HepG2 (cell line): Measurements from ENCODE around the gene CDAN1. TPM values are rescaled to one million over a fixed set of nuclear protein-coding genes. Genes with fewer than 3 reads are reported as not detected.
"Not testable (repeated sequence)": the region's sequence is repeated elsewhere in the genome, so short reads cannot be mapped to it uniquely, and the experiment has no call there.

Experiments used
- ATAC-seq: fragments of 200-7000 bp; cut with Tn5 transposase; 3 replicates; pipeline ENCODE4 v1.9.1; 2020; ENCODE audit warnings: mild to moderate bottlenecking, moderate library complexity
- BruUV-seq: library from RNA; stranded (reverse); fragments of 400-500 nt; replicated peaks from 2 replicates; lab custom pipeline; 2021; lab: Mats Ljungman, UMichigan
- CTCF ChIA-PET: fragments of 300-600 bp; formaldehyde crosslinking; extraction: SDS; loops from one replicate; lab custom pipeline; 2021; ENCODE audit warnings: low total read pairs, inconsistent platforms, low intra/inter-chr PET ratio; lab: Yijun Ruan, JAX
- POLR2A ChIA-PET: fragments of 350-600 bp; sonication (Branson Sonifier 250); formaldehyde crosslinking; loops from one replicate; lab custom pipeline; 2020; ENCODE audit warnings: antibody characterized with exemption, inconsistent platforms; lab: Yijun Ruan, JAX
- DNase-seq: peaks from one replicate; pipeline ENCODE4 v3.0.0-alpha.2; 2015; ENCODE audit warnings: low spot score
- FAIRE-seq: peaks from 3 replicates; lab custom pipeline; 2011; peaks lifted over from hg19 to GRCh38; lab: Jason Lieb, UNC
- H2AFZ ChIP-seq: one replicate; pipeline ENCODE4 v1.6.1; 2011; ENCODE audit warnings: low read length, inconsistent platforms
- H3K27ac ChIP-seq: fragments of 300-600 bp; 3 replicates; pipeline ENCODE4 v1.8.0; 2011; ENCODE audit warnings: mixed run types, mild to moderate bottlenecking, mixed read lengths, low read length, inconsistent platforms; ENCODE audit not compliant: insufficient read depth; ENCODE audit errors: extremely low read length
- H3K27me3 ChIP-seq, 2 experiments: fragments of 200-600 bp in 1 of 2; 2 replicates in 1 of 2; 3 replicates in 1 of 2; pipeline versions ENCODE4 v1.6.0 to v1.8.0; 2011; ENCODE audit warnings: low read length in 2 of 2, mild to moderate bottlenecking in 2 of 2, moderate library complexity in 2 of 2, inconsistent platforms in 1 of 2; ENCODE audit not compliant: insufficient read depth in 2 of 2, control insufficient read depth in 1 of 2
- H3K36me3 ChIP-seq, 2 experiments: fragments of 200-600 bp in 1 of 2; replicated peaks in 1 of 2; 2 replicates in 1 of 2; 3 replicates in 1 of 2; pipeline versions ENCODE4 v1.5.1 to v1.8.0; 2011; ENCODE audit warnings: low read length in 2 of 2, inconsistent platforms in 1 of 2; ENCODE audit not compliant: insufficient read depth in 2 of 2, control insufficient read depth in 1 of 2
- H3K4me1 ChIP-seq: 2 replicates; pipeline ENCODE4 v1.5.1; 2012; ENCODE audit warnings: low read length, inconsistent platforms; ENCODE audit not compliant: insufficient read depth
- H3K4me2 ChIP-seq: 2 replicates; pipeline ENCODE4 v1.6.0; 2011; ENCODE audit warnings: low read depth, low read length, inconsistent platforms
- H3K4me3 ChIP-seq, 3 experiments: fragments of 200-600 bp in 1 of 3; sonication (generic), shearing (Covaris generic) in 1 of 3; replicated peaks in 1 of 3; 2 replicates each; pipeline ENCODE4 v1.5.1; 2011 to 2016; ENCODE audit warnings: low read length in 3 of 3, inconsistent platforms in 2 of 3, low read depth in 2 of 3, mild to moderate bottlenecking in 2 of 3, control low read depth in 1 of 3, mixed read lengths in 1 of 3; ENCODE audit not compliant: insufficient read depth in 1 of 3
- H3K79me2 ChIP-seq: one replicate; pipeline ENCODE4 v1.6.1; 2011; ENCODE audit warnings: low read length, inconsistent platforms; ENCODE audit not compliant: insufficient read depth
- H3K9ac ChIP-seq: 2 replicates; pipeline ENCODE4 v1.6.0; 2011; ENCODE audit warnings: mild to moderate bottlenecking, low read depth, low read length, inconsistent platforms; ENCODE audit not compliant: insufficient read depth
- H3K9me3 ChIP-seq: 2 replicates; pipeline ENCODE4 v1.5.1; 2012; ENCODE audit warnings: mild to moderate bottlenecking, low read length
- H4K20me1 ChIP-seq: 2 replicates; pipeline ENCODE4 v1.6.0; 2011; ENCODE audit warnings: inconsistent platforms, mild to moderate bottlenecking, low read length, moderate library complexity; ENCODE audit not compliant: insufficient read depth
- JUN ChIP-seq: sonication (generic); formaldehyde crosslinking; IDR thresholded peaks from 2 replicates; pipeline ENCODE4 v1.4.0; 2020; ENCODE audit warnings: mild to moderate bottlenecking, missing genetic modification reagents
- KDM5A ChIP-seq: fragments of 200-600 bp; sonication (generic); IDR thresholded peaks from 2 replicates; pipeline ENCODE4 v1.7.0; 2018; ENCODE audit warnings: antibody characterized with exemption, mild to moderate bottlenecking, low read length, borderline replicate concordance
- SOX6 ChIP-seq, 2 experiments: fragments of 450-650 bp in 1 of 2; sonication (generic) in 1 of 2; formaldehyde crosslinking in 1 of 2; IDR thresholded peaks; 2 replicates each; pipeline versions ENCODE4 v1.4.0 to v1.6.1; 2017 to 2020; ENCODE audit warnings: antibody characterized with exemption in 1 of 2, mild to moderate bottlenecking in 1 of 2, missing genetic modification reagents in 1 of 2
- THAP9 ChIP-seq: sonication (generic); formaldehyde crosslinking; IDR thresholded peaks from 2 replicates; pipeline ENCODE4; 2020; ENCODE audit warnings: missing genetic modification reagents, mild to moderate bottlenecking, borderline replicate concordance
- ZNF224 ChIP-seq: sonication (generic); formaldehyde crosslinking; IDR thresholded peaks from 2 replicates; pipeline ENCODE4 v1.5.0; 2020; ENCODE audit warnings: mild to moderate bottlenecking, missing genetic modification reagents
- ZNF281 ChIP-seq: sonication (generic); formaldehyde crosslinking; IDR thresholded peaks from 2 replicates; pipeline ENCODE4 v1.4.0; 2020; ENCODE audit warnings: missing genetic modification reagents, borderline replicate concordance
- ZNF292 ChIP-seq: sonication (generic); formaldehyde crosslinking; IDR thresholded peaks from 2 replicates; pipeline ENCODE4 v1.8.1; 2022; ENCODE audit warnings: mild to moderate bottlenecking, low read depth, missing genetic modification reagents, borderline replicate concordance
- ZNF674 ChIP-seq: sonication (generic); formaldehyde crosslinking; IDR thresholded peaks from 2 replicates; pipeline ENCODE4 v1.5.0; 2020; ENCODE audit warnings: low read depth, mild to moderate bottlenecking, missing genetic modification reagents
- ZNF747 ChIP-seq: sonication (generic); formaldehyde crosslinking; IDR thresholded peaks from 2 replicates; pipeline ENCODE4 v1.8.1; 2023; ENCODE audit warnings: missing genetic modification reagents, mild to moderate bottlenecking, borderline replicate concordance
- WGBS: methylation state at CpG from one replicate; pipeline ENCODE4 v1.1.6; 2017; ENCODE audit warnings: low lambda C conversion rate; 5-methylcytosine and 5-hydroxymethylcytosine counted together
- in situ Hi-C: cut with HindIII; loops from 2 replicates; pipeline ENCODE4 v1.10.0; 2017; ENCODE audit warnings: low pct_unique_long_range_greater_than_20kb; ENCODE audit not compliant: extremely low pct_ligation_motif_present
- intact Hi-C: fragments of 100-400 bp; cut with micrococcal nuclease; formaldehyde crosslinking; loops from one replicate; pipeline ENCODE4 v1.10.0; 2022; ENCODE audit not compliant: unreplicated experiment
- polyA plus RNA-seq, 8 experiments: library from polyadenylated mRNA; depleted of rRNA in 3 of 8; stranded (reverse) in 7 of 8; unstranded in 1 of 8; fragments of >200 nt; fragmentation: Illumina TruSeq in 4 of 8; extraction: Trizol in 4 of 8; gene quantifications; 2 replicates each; pipeline versions ENCODE4 v1.2.1 to v1.2.3, GENCODE V29; 2011 to 2016; ENCODE audit warnings: low read depth in 4 of 8, missing spikeins in 1 of 8, mixed read lengths in 1 of 8; ENCODE audit not compliant: insufficient read depth in 1 of 8
- total RNA-seq, 5 experiments: library from RNA; depleted of rRNA; stranded (reverse); fragments of >200 nt; fragmentation: Illumina TruSeq; extraction: Trizol; gene quantifications; 2 replicates each; pipeline ENCODE4 v1.2.3, GENCODE V29; 2016; ENCODE audit warnings: low read depth in 1 of 5

The CDAN1 gene
- total and polyA plus RNA-seq, 2 of the 13 experiments (the other 11 are each of a cell fraction or from before 2014, with no cell fraction given) = 5.0 to 16.1 TPM

- TF ChIP-seq ZNF674 (CRISPR knock-in tag) (no peak), ZNF224 (CRISPR knock-in tag) (no peak), ZNF747 (no peak), KDM5A (no peak), JUN (CRISPR knock-in tag) (no peak)
These were observed 35.2 kb upstream of the CDAN1 start (continued) for GRCh38 chr15:42772144-42772543.

- H4K20me1 ChIP-seq, BruUV-seq, H3K27me3 ChIP-seq, H3K79me2 ChIP-seq, H3K4me3 ChIP-seq, H3K36me3 ChIP-seq, H2AFZ ChIP-seq, CTCF ChIA-PET, in situ Hi-C loops, H3K4me2 ChIP-seq, POLR2A ChIA-PET, intact Hi-C loops, DNase-seq, FAIRE-seq, H3K9ac ChIP-seq, ATAC-seq, H3K27ac ChIP-seq: not testable (repeated sequence)
- 97% methylated on average over 4 of the region's 4 CpGs for WGBS
- Histone ChIP-seq H3K9me3 (peaks cover 12% of the 10 kb centered on the region), H3K4me1 (peaks cover 17% of the 10 kb centered on the region; the same call in 1 of the 2 replicates)
These were observed 29.2 kb upstream of the CDAN1 start for GRCh38 chr15:42766109-42766508.

- CTCF ChIA-PET; H2AFZ ChIP-seq; H3K27ac ChIP-seq; in situ Hi-C loops; ATAC-seq; H3K79me2 ChIP-seq; H4K20me1 ChIP-seq; FAIRE-seq; intact Hi-C loops; H3K36me3 ChIP-seq; H3K27me3 ChIP-seq; BruUV-seq; TF ChIP-seq SOX6 (IDR thresholded peaks at IDR 0.05): not testable (repeated sequence)
- H3K9me3 ChIP-seq = peaks cover 20% of the 10 kb centered on the region
- H3K4me3 ChIP-seq = peak overlapping the region in 2 of 3 experiments; percentile 22 to 53; a peak in 4 of 6 replicates
- peak overlapping the region; percentile 62 for H3K4me2 ChIP-seq
- WGBS = 34% methylated on average over 3 of the region's 16 CpGs
- POLR2A ChIA-PET = interaction anchor here (0.8 kb wide), 1 partner anchor 44 kb away, joined by 3 read pairs; no protein-coding TSS in a partner anchor
- H3K9ac ChIP-seq = 0 out of 2 replicates have a peak overlapping the region, but pooled peaks have one; percentile 8
- peak; percentile 5 for DNase-seq
- peaks cover 17% of the 10 kb centered on the region; the same call in 1 of the 2 replicates for H3K4me1 ChIP-seq
- 0 out of 2 replicates have a peak, but pooled peaks have one; percentile 20 for TF ChIP-seq THAP9 (CRISPR knock-in tag)
- TF ChIP-seq SOX6 (CRISPR knock-in tag; IDR thresholded peaks at IDR 0.05) = 0 out of 2 replicates have a peak, but pooled peaks have one; percentile 26
- peak; percentile 74; the same call in 1 of the 2 replicates for TF ChIP-seq ZNF292
- TF ChIP-seq ZNF281 (CRISPR knock-in tag) = peak; percentile 69; the same call in 1 of the 2 replicates
These were observed 27.3 kb upstream of the CDAN1 start for GRCh38 chr15:42764154-42764731.
